Measurements from ENCODE around the gene SLC49A3.
"Not testable (repeated sequence)": the region's sequence is repeated elsewhere in the genome, so short reads cannot be mapped to it uniquely, and the experiment has no call there.

SLC49A3 gene

DNA sequence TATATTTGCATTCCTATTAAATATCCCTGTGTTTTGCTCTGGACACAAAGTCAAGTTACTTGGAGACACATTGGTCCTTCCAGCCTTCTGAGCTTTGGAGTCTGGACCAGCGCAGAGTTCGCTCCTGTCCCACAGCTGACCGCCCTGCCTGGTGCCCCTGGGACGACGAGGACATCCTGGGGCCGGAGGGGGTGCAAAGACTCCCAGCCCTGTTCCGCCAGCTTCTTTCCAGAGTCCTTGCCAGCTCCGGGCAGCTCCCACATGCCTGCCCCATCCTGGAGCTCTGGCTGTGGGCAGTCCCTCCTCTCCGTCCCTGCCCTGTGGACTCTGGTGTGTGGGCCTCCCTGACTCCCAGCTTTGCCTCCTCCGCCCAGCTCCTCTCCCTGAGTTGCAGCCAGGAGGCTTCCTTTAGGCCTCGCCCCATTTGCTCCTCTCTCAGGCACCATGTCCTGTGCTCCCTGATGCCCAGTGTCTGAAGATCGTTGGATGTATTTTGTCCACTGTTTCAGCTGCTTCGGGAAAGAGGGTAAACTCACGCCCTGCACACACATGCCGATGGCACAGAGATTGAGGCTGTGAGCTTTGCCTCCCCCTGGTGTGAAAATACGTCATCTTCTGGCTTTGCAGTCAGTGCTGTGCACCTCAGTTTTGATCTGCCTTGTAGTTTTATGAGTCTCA lies 11.8 kb upstream of the SLC49A3 start:
- no peak for DNase-seq

DNA sequence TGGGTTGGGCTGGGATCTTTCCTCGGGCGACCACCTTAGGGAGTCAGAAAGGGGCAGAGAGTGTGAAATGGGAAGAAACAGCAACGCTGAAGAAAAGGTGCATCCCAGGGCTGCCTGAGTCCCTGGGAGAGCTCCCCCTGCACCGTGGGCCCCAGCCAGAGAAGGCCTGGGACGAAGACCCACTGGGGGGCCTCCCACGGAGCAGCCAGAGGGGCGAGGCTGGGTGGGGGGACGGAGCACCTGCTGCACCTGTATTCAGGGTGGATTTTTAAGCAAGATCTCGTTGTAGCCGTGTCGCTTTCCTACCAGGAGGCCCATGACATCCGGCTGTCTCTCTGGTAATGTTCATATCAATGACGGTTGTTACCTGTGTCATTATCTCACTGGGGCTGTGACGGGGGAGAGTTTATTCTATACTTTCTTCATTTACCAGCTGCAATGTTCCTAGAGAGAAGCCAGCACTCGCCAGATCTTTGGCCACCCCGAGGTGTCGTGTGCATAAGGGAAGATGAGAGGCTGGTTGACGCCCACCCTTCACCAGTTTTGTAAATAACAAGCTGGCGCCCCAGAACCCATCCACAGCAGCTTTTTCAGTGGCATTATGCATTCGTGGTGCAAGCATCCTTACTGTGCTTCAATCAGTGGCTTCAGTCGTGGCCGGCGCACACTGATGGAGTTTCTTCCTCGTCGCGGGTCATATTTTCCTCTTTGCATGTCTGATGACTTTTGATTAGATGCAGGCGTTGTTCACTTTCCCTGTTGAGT lies 11.0 kb upstream of the SLC49A3 start:
- DNase-seq, result no peak

DNA sequence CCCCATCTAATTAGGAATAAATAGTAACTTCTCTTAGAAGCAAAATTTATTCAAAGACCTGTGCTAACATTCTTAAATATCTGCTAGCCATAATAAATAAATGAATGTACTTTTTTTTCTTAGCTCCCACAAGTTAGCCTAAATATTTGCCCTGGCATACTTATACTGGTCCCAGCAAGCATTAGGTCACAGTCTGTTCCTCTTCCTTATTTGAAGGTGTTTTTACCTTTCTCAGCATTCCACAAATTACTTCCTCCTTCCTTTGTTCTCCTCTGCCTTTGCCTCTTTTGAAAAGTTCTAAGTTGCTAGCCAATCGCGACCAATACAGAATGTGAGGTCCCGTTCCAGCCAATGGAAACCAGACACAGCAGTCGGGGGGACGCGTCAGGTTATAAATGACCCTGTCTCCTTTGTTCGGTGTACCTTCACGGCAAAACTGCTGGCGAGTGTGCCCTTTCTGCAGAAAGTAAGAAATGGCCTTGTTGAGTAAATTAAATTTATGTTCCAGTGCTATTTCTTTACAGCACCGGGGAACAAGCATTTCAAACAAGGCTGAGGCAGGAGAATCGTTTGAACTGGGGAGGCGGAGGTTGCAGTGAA lies 5.5 kb upstream of the SLC49A3 start:
- DNase-seq, result not testable (repeated sequence)

DNA sequence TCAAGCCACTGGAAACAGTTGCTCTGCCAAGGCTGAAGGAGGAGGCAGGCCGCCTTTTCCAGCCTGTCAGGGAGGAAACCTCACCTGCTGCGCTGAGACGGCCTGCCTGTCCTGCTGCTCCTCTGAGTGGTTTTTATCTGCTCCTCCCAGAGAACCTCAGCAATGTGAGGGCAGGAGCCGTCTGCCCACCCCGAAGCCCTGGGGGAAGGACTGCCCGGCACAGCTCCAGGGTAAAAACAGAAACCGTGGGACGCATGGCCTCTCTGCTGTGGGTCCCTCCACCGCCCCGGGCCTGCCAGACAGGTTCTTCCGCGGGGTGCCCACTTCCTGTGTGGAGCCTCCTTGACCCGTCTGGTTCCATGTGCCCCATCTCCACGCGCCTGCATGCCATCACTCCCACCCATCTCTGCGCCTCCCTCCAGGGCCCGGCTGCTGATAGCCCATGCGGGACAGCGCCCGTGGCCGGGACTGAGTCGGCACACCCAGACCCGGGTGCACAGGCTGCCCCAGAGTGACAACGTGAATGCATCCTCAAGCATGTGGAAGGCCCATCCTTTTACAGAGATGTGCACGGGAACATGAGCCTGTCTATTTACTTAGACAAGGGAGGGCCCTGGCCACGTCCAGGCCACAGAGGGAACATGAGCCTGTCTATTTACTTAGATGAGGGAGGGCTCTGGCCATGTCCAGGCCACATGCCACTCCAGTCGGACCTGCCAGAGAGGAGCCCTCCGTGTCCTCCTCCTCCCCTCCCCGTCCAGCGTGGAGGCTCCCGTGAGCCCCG lies 4.0 kb upstream of the SLC49A3 start:
- no peak for DNase-seq

DNA sequence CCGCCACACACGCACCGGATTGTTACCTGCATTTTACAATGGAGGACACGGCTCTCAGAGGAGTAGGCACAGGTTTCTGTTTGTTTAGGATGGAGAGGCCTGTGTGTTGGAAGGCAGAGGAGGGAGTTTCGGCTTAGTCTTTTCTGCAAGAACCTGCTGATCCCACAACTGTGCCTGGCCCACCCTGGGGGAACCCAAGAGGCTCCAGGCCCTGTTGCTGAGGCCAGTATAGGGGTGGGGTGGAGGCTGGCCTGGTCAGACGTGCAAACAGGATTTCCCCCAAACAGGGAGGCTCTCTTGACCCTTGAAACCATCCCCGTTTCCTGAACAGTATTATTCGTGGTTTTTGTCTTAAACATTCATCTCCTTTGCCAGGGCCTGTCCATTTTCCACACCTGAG lies 772 bp upstream of the SLC49A3 start:
- DNase-seq, result no peak

DNA sequence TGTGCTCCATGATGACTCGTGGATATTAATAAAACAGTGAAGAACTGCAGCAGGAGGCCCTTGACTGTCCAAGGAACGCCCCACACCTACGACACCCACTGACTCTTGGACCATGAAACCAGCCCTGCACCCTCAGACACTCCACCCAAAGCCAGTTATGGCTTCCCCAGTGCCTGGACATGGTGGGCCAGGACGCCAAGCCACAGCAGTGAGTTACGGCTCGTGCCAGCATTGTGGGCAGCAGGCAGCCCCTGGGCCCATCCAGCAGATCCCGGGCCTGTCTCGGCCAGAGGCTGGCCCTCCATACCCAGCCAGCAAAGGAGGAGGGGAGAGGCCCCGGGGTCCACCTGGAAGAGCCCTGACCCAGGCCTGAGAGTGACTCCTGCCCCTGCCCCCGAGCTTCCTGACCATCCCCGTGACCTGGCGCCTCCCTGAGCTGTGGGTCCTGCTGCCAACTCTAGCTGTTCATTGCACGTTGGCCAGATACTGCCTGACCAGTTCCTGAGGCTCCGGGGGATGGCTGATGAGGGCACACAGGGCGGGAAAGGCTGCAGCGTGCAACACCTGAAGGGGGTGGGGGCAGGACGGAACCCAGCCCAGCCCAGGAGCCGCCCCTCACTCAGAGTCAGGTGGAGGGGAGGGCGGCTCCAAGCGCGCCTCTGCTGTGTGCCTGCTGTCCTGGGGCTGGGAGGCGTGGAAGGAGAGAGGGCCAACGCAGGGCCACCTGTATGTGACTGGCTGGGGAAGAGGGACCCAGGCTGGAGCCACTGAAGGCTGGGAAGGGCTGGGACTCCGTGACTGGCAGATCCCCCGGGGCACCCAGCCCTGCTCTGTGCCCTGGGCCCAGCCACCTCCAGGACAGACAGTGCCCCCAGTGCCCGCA lies 739 bp downstream of the SLC49A3 start:
- DNase-seq, result no peak

DNA sequence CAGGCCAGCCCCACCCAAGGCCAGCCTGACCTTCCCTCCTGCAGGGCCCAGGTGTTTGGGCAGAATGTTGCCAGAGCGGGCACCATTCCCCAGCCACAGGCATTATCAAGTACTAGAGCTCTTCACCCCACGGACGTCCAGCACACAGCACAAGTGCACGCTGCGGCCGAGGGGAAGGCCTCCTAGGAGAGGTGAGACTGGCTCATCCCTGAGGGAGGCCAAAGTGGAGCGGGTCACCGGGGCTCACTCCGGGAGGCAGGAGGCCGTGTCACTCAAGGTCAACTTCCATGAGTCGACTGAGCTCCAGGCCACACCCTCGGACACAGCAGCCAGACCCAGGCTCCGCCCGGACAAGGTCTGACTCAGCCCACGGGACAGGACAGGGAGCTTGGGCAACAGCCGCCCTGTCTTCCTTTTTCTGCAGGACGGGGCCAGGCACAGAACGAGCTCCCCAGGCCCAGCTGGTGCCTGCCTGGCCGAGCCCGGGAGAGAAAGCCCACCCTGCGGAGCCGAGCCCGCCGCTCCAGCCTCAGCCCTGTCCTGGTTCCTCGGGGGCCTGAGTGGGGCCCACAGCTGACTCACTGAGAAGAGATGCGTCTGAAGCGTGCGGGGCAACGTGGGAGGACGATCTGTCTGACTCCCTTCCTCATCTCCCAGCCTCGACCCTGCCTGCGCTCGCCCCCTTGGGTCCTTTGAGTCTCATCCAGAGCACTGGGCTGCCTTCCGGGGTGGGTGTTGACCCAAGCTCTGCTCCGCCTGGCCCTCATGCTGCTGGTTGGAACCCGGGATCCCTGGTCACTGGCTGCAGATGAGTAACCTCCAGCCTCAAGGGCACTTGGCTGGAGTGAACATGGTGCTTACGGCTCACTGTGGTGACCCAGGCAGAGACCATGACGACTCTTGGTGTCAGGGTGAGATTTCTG lies 1.6 kb downstream of the SLC49A3 start:
- no peak for DNase-seq

DNA sequence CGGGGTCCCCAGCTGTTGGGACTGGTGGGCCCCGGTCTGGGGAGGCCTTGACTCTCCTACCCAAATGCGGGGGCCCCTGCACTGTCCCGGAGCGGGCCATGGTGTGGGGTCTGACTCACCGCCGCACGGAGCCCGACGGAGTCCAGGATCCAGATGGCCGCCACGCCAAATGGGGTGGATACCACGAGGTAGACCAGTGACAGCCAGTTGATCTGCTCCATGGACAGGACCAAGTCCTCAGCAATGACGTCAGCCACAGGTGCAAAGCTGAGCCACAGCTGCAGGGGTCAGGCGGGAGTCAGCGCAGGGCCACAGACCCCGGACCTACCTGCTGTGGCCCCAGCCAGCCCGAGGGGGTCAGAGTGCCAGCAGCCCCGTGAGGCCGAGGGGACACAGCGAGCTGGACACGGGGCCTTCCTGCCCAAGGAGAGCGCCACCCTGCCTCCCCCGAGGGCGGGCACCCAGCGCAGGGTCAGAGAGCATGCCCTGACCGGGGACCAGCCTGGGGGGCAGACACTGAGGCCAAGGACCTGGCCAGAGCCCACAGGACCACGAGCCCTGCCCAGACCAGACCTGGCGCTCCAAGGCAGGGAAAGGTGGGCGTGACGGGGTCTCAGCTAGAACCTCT lies 2.4 kb downstream of the SLC49A3 start:
- DNase-seq, result no peak

DNA sequence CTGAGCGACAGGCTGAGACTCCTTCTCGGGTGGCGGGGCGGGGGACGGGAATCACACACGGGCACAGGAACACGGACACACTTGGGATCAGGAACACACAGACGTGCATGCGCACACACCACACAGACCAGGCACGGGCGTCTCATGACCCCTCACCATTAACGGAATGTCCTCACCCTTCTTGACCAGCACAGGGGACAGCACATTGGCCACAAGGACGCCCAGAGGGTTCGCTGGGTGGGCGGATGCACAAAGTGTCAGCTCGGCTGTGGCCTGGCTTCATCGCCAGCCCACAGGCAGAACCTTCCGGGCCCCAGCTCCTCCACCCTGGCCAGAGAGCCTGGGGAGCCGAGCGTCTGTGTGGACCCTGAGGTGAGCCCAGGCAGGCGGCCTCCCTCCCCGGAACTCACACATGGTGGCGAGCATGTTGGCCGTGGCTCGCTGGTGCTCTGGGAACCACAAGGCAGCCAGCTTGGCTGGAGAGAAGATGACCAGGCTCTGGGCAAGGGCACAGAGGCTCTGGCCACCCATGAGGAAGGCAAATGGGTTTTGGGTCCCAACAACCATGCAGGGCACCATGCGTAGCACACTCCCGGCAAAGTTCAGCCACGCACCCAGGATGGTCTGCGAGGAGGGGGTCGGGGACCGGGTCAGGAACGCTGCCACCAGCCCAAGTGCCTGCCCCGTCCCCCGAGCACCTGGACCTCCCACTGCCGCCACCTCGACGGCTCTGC lies 3.1 kb downstream of the SLC49A3 start:
- no peak for DNase-seq

DNA sequence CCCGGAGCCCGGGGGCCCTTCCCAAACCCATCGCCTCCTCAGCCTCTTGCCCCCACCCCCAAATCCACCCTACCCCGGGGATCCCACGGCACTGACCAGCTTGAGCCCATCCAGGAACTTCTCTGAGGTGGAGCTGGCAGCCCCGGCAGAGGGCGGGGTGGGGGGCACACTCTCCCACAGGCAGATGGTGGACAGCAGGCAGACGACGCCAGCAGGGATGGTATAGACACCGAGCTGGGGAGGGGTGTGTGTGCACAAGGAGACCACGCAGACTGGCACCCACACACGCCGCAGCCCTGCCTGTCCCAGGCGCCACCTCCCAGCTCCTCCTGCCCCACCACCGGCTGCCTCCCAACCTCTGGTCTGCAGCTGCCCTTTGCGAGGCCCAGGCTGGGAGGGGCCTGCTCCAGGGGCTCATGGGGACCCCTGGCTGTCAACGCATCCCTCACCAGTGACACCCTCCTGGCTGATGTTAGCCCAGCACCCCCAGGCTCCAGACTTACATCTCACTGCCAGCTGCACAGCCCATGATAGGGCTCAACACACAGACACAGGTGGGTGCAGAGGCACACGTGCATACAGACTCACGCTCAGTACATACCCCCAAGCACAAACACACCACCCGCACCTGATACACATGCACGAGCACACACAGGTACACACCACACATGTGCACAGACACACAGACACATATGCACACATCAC lies 4.2 kb downstream of the SLC49A3 start:
- DNase-seq, result no peak

DNA sequence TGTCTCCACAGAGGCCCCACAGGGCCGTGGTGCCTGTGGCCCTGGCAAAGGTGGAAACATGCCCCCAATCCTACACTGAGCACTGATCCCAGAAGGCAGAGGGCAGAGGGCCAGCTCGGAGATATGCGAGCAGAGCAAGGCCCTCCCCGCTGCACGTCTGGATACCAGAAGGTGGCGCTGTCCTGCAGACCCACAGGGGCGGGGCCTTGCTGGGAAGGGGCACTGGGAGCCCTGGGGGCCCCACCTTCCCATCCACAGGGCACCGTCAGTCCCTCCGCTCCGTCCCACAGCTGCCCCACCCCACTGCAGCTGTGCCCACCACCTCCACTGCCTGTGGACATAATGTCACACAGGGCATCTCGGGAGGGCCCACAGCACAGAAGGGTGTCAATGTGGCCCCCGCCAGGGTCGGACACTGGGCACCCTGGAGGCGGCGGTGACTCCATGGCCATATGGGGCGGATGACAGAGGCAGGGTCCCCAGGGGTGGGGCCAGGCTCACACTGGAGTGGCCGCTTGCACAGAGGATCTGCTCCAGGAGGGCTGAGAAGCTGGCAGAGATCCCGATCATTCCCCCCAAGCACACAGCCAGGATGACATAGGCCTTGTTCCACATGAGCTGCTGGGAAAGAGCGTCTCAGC lies 4.8 kb downstream of the SLC49A3 start:
- DNase-seq, result no peak

DNA sequence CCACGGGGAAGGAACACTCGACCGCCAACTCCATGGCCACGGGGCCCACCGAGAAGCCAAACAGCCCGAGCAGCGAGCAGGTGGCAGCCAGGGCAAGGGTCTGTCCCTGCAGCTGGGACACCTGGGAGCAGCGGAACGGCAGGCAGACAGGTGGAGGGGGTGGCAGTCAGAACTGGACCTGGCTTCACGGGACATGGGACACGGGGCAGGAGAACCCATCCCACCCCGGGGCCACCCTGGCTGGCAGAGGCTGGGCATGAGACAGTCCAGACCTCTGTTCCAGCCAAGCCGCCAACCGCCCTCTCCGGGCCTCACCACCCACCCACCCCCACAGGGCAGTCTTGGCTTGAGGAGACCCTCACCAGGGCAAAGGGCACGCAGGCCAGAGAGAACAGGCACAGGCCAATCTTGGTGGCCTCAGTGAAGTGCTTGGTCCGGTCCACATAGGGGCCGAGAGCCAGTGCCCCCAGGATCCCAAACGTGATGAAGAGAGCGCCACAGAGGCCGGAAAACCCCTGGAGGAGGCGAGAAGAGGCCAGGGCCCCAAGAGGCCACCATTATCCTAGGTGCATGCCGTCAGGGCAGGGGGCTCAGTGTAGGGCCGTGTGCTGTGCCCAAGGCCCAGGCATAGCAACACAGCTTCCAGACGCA lies 5.6 kb downstream of the SLC49A3 start:
- DNase-seq, result no peak

DNA sequence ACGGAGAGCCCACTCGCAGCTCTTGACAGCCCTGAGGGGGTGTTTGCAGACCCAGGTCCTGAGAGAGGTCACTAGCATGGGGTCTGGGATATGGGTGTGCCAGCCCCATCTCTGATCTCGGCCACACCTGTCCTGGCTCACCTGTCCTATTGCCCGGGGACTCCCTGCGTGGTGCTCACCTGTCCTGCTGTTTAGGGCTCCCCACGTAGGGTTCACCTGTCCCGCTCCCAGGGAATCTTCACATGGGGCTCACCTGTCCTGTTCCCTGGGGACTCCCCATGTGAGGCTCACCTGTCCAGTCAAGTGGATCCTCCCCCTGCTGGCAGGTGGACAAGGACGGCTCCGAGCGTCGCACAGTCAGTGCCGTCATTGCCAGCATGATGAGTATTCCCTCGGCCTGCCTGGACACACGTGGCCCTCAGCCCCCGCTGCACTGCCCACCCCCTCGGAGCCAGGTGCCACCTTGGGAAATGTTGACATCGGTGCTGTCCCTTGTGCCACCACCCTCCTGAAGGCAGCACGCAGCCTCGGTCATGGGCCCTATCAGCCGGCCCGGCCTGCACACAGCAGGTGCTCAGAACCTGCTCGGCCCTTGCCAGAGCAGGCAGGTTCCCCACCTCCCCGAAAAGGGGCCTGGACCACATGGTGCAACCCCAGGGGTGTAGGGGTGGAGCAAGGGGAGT lies 6.3 kb downstream of the SLC49A3 start:
- DNase-seq, result no peak

DNA sequence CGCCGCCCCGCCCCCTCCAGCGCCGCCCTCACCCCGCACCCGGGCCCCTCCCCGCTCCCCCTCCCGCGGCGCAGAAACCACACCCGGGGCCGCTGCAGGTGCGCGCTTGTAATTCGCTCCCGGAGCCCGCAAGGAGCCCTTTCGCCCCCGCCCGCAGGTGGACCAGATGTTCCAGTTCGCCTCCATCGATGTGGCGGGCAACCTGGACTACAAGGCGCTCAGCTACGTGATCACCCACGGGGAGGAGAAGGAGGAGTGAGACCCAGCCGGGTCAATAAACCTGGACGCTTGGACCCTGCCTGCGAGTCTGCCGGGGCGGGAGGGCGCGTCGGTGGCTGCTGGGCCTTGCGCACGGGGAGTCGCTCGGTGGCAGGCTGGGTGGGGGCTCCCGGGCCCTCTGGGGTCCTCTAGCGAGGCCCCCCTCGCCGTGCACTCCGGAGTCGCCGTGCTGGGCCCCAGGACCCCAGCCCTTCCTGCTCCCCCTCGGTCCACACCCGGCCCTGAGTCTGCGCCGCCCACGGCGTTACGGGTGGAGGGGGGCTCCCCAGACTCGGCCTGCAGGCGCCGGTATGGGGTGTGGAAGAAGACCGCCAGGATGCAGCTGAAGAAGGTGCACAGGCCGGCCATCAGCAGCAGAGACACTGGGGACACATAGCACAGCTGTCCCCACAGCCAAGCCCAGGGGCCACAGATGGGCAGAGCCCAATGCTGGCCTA lies 7.1 kb downstream of the SLC49A3 start:
- DNase-seq, result no peak

DNA sequence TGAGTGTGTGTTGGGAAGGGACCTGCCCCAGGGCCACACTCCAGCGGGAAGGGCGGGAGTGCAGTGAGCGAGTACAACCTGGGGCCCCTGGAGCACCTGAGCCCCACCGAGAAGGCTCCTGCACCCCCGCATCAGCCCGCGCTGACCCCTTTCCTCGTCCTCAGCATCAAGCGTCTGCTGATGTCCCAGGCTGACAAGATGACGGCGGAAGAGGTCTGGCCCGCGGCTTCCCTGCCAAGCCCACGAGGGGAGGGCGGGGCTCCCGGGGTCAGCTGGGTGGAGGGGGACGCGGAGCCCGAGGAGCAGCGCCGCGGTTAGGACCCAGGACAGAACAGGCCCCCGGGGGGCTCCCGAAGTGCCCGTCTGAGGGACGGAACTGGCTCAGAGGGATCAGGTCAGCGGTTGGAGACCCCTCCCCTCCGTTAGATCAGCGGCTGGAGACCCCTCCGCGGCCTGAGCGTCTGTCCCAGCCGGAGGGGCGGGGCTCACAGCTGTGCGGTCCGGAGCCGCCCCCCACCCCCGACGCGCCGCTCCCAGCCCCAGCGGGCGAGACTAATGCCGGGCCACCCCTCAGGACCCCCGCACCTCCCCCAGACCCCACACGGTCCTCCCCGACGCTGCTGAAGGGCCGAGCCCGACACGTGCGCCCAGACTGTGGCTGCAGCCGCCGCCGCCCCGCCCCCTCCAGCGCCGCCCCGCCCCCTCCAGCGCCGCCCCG lies 7.9 kb downstream of the SLC49A3 start:
- no peak for DNase-seq

DNA sequence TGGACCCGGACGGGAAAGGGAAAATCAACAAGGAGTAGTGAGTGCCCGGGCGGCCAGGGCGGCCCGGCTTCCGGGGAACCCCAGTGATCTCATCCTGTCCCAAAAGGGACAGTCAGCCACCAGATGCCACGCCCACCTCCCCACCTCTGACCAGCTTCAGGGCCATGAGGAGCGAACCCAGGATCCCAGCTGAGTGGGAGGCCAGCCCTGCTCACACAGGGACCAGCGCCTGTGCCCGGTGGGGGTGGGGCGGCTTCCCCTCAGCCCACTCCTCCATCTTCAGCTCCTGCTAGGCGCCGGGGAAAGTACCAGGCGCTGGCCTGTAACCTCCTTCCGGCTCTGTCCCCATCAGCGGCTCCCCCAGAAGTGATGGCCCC lies 8.4 kb downstream of the SLC49A3 start:
- DNase-seq, result no peak
